T-helper 1 cell treated with Interleukin-12 subunit alpha and Interleukin-12 subunit beta and Interleukin-4 antibody, amounts not matched to agents 30 ng/mL and 1 ng/mL, for 36 hours (primary cell): ENCODE measurements around the gene TAS2R39. TPM values are rescaled to one million over a fixed set of nuclear protein-coding genes. Genes with fewer than 3 reads are reported as not detected.

Experiments used
- intact Hi-C: fragments of 100-400 bp; cut with micrococcal nuclease; formaldehyde crosslinking; loops from one replicate; pipeline ENCODE4 v1.15.1; 2024
- total RNA-seq: library from RNA; stranded (reverse); gene quantifications from 2 replicates; pipeline ENCODE4 v1.2.3, GENCODE V29; 2022

Gene TAS2R39
- total RNA-seq, 1 donor from 2014 or later = not detected

- intact Hi-C loops = loop anchor here (1.0 to 2.0 kb wide), 17 partner anchors 20 to 1239 kb away; no protein-coding TSS in a partner anchor
Observed at GRCh38 chr7:143214789-143215679, 31.8 kb downstream of the TAS2R39 start.

- intact Hi-C loops = no loop called here
Observed at GRCh38 chr7:143216151-143216550, 32.9 kb downstream of the TAS2R39 start.

GRCh38 chr7:143216686-143217085 is 33.5 kb downstream of the TAS2R39 start:
- intact Hi-C loops = no loop called here

DNA sequence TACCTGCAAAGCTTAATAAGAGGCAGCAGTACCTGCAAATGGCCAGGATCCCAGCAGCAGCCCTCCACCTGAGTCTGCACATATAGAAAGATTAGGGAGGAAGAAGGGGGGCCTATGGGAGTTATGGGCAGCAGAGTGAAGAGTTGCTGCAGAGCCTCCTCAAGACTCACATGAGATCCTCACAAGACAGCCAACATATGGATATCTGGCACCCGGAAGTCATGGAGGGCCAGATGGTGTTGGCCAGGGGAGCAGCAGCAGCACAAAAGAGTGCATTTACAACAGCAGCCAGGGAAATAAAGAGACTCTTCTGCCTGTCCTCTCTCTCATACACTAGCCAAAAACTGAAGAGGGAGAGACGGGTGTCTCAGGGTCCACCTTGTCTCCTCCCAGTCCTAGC is 34.6 kb downstream of the TAS2R39 start:
- intact Hi-C loops = no loop called here

GRCh38 chr7:143221286-143221685 is 38.1 kb downstream of the TAS2R39 start:
- intact Hi-C loops = no loop called here

- intact Hi-C loops = no loop called here
Observed at GRCh38 chr7:143221737-143222136, 38.5 kb downstream of the TAS2R39 start, which contains the start of gene TAS2R40. Gene TAS2R40, plus strand, starts transcription at chr7:143222037. Its CDS starts 42 bp downstream, at chr7:143222079.

- intact Hi-C loops = no loop called here
Observed at GRCh38 chr7:143222782-143223181, 39.6 kb downstream of the TAS2R39 start.

DNA sequence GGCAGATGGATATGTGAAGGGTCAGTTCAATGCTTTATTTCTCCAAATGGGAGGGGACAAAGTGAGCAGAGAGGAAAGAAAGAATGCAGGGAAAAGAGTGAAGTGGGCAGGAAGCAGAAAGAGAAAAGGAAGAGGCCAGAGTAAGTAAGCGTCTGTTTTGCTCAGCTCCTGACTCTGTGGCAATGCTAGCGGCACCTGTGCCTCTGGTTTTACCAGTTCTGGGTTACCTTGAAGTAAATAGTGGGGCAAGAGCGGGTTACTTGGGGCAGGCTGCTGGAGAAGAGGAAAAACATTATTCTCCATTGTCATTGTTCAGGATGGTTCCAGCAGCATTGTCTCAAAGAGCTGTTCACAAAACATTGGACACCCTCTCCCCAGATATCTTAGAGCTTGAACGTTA is 40.6 kb downstream of the TAS2R39 start:
- intact Hi-C loops = no loop called here

DNA sequence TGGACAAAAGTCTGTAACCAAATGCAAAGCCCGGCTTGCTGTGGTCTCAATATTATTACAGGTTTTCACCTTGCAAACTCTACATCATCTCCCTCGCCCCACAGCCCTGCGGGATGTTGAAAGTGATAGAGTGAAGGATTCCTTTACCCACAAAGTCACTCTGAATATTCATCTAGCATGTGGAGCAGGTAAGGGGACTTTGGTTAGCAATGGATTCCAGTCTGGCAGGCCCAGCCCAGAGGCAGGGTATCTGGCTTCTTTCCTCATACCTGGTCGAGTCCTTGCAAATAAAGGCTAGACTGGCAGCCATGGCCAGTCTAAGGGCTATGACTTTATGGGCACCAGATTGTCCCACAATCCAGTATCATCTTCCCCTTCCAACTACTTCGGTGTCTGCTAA is 41.8 kb downstream of the TAS2R39 start:
- intact Hi-C loops = no loop called here

DNA sequence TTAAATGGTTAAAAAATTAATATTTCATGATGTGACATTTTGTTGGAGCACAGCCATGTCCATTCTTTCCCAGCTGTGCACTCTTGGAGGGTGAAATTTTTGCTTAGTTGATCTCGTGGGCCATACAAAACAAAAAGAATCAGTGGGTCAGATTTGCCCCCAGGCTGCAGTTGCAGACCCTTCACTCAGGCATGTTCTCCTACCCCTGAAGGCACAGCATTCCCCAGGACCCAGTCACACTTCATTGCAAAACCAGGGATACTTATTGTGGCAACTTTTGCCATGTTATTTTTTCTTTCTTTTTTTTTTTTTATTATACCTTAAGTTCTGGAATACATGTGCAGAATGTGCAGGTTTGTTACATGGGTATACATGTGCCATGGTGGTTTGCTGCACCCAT is 44.6 kb downstream of the TAS2R39 start:
- intact Hi-C loops = no loop called here

DNA sequence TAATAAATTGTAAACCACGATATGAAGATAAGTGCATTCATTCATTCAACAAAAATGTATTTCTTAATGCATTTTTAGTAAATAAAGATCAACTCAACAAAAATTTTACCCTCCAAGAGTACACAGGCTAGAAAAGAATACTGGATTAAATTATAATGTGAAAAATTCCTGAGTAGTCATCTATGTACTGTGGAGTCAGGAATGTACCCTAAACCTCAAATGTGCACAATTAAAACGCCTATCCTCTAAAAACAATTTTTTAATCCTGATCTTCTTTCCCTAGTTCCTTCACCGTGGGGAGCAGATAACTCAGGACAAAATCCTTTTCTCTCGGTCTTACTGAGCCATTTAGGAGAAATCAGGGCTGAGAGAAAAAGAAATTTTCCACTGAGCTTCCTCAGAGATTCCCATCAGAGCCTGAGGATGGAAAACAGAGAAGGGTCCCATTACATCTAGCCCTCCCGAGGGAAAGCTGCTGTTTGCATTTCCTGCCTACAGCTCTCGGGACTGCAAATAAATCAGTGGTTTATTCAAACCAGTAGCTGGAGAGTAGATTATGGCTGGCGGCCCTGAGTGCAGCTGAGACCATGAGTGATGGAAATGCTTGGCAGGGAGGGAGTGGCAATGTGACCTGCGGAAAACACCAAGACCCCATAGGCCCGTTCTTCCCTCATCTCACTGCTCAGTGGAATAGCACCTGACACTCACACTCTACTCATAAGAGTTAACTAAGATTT is 46.0 kb downstream of the TAS2R39 start:
- intact Hi-C loops = no loop called here

DNA sequence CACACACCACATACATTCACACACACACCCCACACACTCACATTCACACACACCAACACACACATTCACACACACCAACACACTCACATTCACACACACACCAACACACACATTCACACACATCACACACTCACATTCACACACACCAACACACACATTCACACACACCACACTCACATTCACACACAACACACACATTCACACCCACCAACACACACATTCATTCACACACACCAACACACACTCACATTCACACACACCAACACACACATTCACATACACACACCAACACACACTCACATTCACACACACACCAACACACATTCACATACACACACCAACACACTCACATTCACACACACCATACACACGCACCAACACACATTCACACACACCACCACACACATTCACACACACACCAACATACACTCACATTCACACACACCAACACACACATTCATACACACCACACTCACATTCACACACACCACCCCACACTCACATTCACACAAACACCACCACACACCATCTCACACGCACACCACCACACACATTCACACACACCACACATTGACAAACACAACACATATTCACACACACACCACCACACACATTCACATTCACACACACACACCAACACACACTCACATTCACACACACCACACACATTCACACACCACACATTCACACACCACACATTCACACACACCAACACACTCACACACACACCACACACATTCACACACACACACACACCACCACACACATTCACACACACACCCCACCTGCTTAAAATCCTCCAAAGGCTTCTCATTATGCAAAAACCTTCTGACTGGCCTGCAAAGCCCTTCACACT is 47.6 kb downstream of the TAS2R39 start:
- intact Hi-C loops = no loop called here

Other genes starting within 250 kb of the TAS2R39 start
- 0.10 TPM in 1 of 2 replicates, not detected in the other for gene TRPV5, start 249.7 kb upstream of the TAS2R39 start, total RNA-seq
- not detected in 2 replicates for gene LLCFC1, start 243.9 kb upstream of the TAS2R39 start, total RNA-seq
- gene KEL, start 221.1 kb upstream of the TAS2R39 start, total RNA-seq = 0.51 and 0.76 TPM in 2 replicates
- gene OR9A2, start 156.3 kb upstream of the TAS2R39 start, total RNA-seq = not detected in 2 replicates
- not detected in 2 replicates for gene OR6V1, start 131.1 kb upstream of the TAS2R39 start, total RNA-seq
- gene PIP, start 51.3 kb upstream of the TAS2R39 start, total RNA-seq = not detected in 2 replicates
- gene TAS2R40, start 38.6 kb downstream of the TAS2R39 start, total RNA-seq = not detected in 2 replicates
- 327 and 328 TPM in 2 replicates for gene GSTK1, start 80.0 kb downstream of the TAS2R39 start, total RNA-seq
- 0.32 and 1.0 TPM in 2 replicates for gene TMEM139, start 101.5 kb downstream of the TAS2R39 start, total RNA-seq
- 103 TPM in 2 replicates for gene CASP2, start 104.9 kb downstream of the TAS2R39 start, total RNA-seq
- gene CLCN1, start 132.7 kb downstream of the TAS2R39 start, total RNA-seq = 0.07 TPM in 2 replicates
- gene FAM131B, start 179.3 kb downstream of the TAS2R39 start, total RNA-seq = 0.37 TPM in 2 replicates
- 157 and 162 TPM in 2 replicates for gene ZYX, start 197.9 kb downstream of the TAS2R39 start, total RNA-seq
- 0.20 and 0.66 TPM in 2 replicates for gene EPHA1, start 225.4 kb downstream of the TAS2R39 start, total RNA-seq